ENCODE measurements around the gene MICAL3.
A peak's percentile ranks its signal among the peaks of the same experiment; 100 is the strongest.

GRCh38 chr22:18028817-18029527 is 4.6 kb upstream of the MICAL3 start:
- TF ChIP-seq CTCF (IDR thresholded peaks at IDR 0.05 in 4 of 5, conservative IDR thresholded peaks at IDR 0.05 in 1 of 5) (no peak), POLR2A (IDR thresholded peaks at IDR 0.05) (peak; percentile 65 to 87)
